DND-41 (cell line): Measurements from ENCODE around the gene TMEM184B.
"Not testable (repeated sequence)": the region's sequence is repeated elsewhere in the genome, so short reads cannot be mapped to it uniquely, and the experiment has no call there.

Source experiments
- ATAC-seq: fragments of 200-7000 bp; cut with Tn5 transposase; 3 replicates; pipeline ENCODE4 v1.9.1; 2021; ENCODE audit warnings: low read depth; ENCODE audit not compliant: insufficient read depth
- DNase-seq: peaks from one replicate; pipeline ENCODE4 v3.0.0-alpha.2; 2020
- H2AFZ ChIP-seq: 2 replicates; pipeline ENCODE4 v1.6.0; 2012; ENCODE audit warnings: low read depth, low read length
- H3K27ac ChIP-seq: 2 replicates; pipeline ENCODE4 v1.5.1; 2012; ENCODE audit warnings: low read length, inconsistent platforms
- H3K27me3 ChIP-seq: fragments of 200-600 bp; sonication (generic); 2 replicates; pipeline ENCODE4 v1.6.0; 2012; ENCODE audit warnings: low read length, mild to moderate bottlenecking, inconsistent platforms; ENCODE audit not compliant: insufficient read depth, poor library complexity
- H3K36me3 ChIP-seq: 2 replicates; pipeline ENCODE4 v1.5.1; 2012; ENCODE audit warnings: low read length, inconsistent platforms; ENCODE audit not compliant: insufficient read depth
- H3K4me1 ChIP-seq: 2 replicates; pipeline ENCODE4 v1.5.1; 2012; ENCODE audit warnings: mild to moderate bottlenecking, low read length; ENCODE audit not compliant: insufficient read depth
- H3K4me2 ChIP-seq: 2 replicates; pipeline ENCODE4 v1.6.0; 2012; ENCODE audit warnings: mild to moderate bottlenecking, moderate library complexity, low read length, inconsistent platforms; ENCODE audit not compliant: insufficient read depth
- H3K4me3 ChIP-seq, 2 experiments: fragments of 200-600 bp in 1 of 2; shearing (Covaris generic) in 1 of 2; 2 replicates each; pipeline ENCODE4 v1.5.1; 2012 to 2016; ENCODE audit warnings: inconsistent platforms in 2 of 2, low read length in 2 of 2, mild to moderate bottlenecking in 2 of 2, low read depth in 1 of 2, moderate library complexity in 1 of 2
- H3K79me2 ChIP-seq: 2 replicates; pipeline ENCODE4 v1.6.0; 2012; ENCODE audit warnings: low read length, inconsistent platforms; ENCODE audit not compliant: insufficient read depth
- H3K9ac ChIP-seq: 2 replicates; pipeline ENCODE4 v1.6.0; 2012; ENCODE audit warnings: low read depth, mild to moderate bottlenecking, inconsistent platforms, low read length, moderate library complexity
- H3K9me3 ChIP-seq: 2 replicates; pipeline ENCODE4 v1.5.1; 2012; ENCODE audit warnings: low read length, moderate library complexity, mild to moderate bottlenecking, inconsistent platforms; ENCODE audit not compliant: insufficient read depth, severe bottlenecking
- H4K20me1 ChIP-seq: 2 replicates; pipeline ENCODE4 v1.6.0; 2012; ENCODE audit warnings: low read length; ENCODE audit not compliant: insufficient read depth
- CTCF ChIP-seq: IDR thresholded peaks from 2 replicates; pipeline ENCODE4 v1.5.1; 2012; ENCODE audit warnings: borderline replicate concordance, low read length, moderate library complexity, mild to moderate bottlenecking; ENCODE audit not compliant: poor library complexity, severe bottlenecking; ENCODE audit errors: extremely low read depth
- EZH2 ChIP-seq: IDR thresholded peaks from 3 replicates; pipeline ENCODE4 v1.6.1; 2012; ENCODE audit warnings: borderline replicate concordance, low read depth, mild to moderate bottlenecking, moderate library complexity, low read length, inconsistent platforms; ENCODE audit not compliant: severe bottlenecking

The TMEM184B gene

GRCh38 chr22:38181453-38182200 is 91.2 kb downstream of the TMEM184B start, which contains the start of gene PLA2G6:
Gene PLA2G6, minus strand, starts transcription at chr22:38181830. Its CDS starts 12,404 bp downstream, at chr22:38169426.
- no peak for TF ChIP-seq EZH2
- no peak for TF ChIP-seq CTCF
- H3K9me3 ChIP-seq: no peaks in the 10 kb centered on the region
- H3K4me1 ChIP-seq: peaks cover 40% of the 10 kb centered on the region
- 0 out of 2 replicates have a peak, but pooled peaks cover under 1% of the 10 kb centered on the region for H4K20me1 ChIP-seq
- H3K79me2 ChIP-seq: peaks cover 41% of the 10 kb centered on the region
- H3K4me3 ChIP-seq: peak within 1 kb of the TSS; percentile 67 to 96
- no peaks in the 10 kb centered on the region for H3K27me3 ChIP-seq
- H3K9ac ChIP-seq: peak within 1 kb of the TSS; percentile 87
- H2AFZ ChIP-seq: peak within 1 kb of the TSS; percentile 88
- H3K4me2 ChIP-seq: peak within 1 kb of the TSS; percentile 94
- ATAC-seq (peak; percentile 95), DNase-seq (peak; percentile 99)
- H3K27ac ChIP-seq: peak within 1 kb of the TSS; percentile 95
- H3K36me3 ChIP-seq: peaks cover 2% of the 10 kb centered on the region; the same call in 1 of the 2 replicates

- peak overlapping the region; percentile 87 for H3K9ac ChIP-seq
- no peaks in the 10 kb centered on the region for H3K9me3 ChIP-seq
- H3K27me3 ChIP-seq: no peaks in the 10 kb centered on the region
- H4K20me1 ChIP-seq: peaks cover 7% of the 10 kb centered on the region
- peak overlapping the region; percentile 95 for H3K27ac ChIP-seq
- H3K4me2 ChIP-seq: peak overlapping the region; percentile 94
- peak overlapping the region; percentile 67 to 96 for H3K4me3 ChIP-seq
- peak overlapping the region; percentile 88 for H2AFZ ChIP-seq
- peaks cover 40% of the 10 kb centered on the region for H3K4me1 ChIP-seq
- DNase-seq: peak; percentile 25
- TF ChIP-seq CTCF (no peak), EZH2 (no peak)
- peaks cover 48% of the 10 kb centered on the region for H3K79me2 ChIP-seq
- ATAC-seq: no peak
- H3K36me3 ChIP-seq: peaks cover 9% of the 10 kb centered on the region
Measured at GRCh38 chr22:38180841-38181452, 91.9 kb downstream of the TMEM184B start.

GRCh38 chr22:38178605-38178937 is 94.2 kb downstream of the TMEM184B start:
- not testable (repeated sequence) for H3K4me3 ChIP-seq, ATAC-seq, DNase-seq, H3K9ac ChIP-seq, H3K27ac ChIP-seq, H3K27me3 ChIP-seq, H3K9me3 ChIP-seq, H3K4me2 ChIP-seq, H2AFZ ChIP-seq
- Histone ChIP-seq H4K20me1 (peaks cover 21% of the 10 kb centered on the region), H3K4me1 (peaks cover 40% of the 10 kb centered on the region), H3K79me2 (peaks cover 64% of the 10 kb centered on the region), H3K36me3 (peaks cover 16% of the 10 kb centered on the region)

DNA sequence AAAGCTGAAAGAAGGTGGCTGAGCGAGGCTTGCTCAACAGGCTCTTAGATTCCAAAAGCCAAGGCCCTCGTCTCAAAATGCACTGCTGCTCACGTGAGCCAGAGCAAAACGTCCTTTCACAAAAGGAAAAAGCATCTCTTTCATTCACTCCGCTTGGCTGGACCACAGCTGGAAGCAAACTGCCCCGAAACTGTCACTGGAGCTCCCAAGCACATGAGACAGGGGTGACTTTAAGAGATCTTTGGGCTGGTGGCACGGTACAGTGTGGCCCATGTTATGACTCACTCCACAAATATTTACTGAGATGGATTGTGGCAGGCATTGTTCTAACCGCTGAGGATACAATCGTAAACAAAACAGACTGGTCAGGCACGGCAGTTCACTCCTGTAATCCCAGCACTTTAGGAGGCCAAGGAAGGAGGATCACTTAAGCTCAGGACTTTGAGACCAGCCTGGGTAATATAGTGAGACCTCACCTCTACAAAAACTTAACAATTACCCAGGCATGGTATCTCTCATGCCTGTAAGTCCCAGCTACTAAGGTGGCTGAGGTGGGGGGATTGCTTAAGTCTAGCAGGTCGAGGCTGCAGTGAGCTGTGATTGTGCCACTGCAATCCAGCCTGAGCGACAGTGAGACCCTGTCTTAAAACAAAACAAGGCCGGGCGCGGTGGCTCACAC is 94.7 kb downstream of the TMEM184B start:
- Histone ChIP-seq H3K4me3 (no peak overlapping the region), H3K9me3 (no peaks in the 10 kb centered on the region), H3K27ac (0 out of 2 replicates have a peak overlapping the region, but pooled peaks have one; percentile 2), H3K4me2 (no peak overlapping the region), H3K9ac (no peak overlapping the region), H2AFZ (no peak overlapping the region), H3K79me2 (peaks cover 69% of the 10 kb centered on the region), H3K27me3 (no peaks in the 10 kb centered on the region), H3K4me1 (peaks cover 40% of the 10 kb centered on the region), H3K36me3 (peaks cover 19% of the 10 kb centered on the region), H4K20me1 (peaks cover 24% of the 10 kb centered on the region)
- ATAC-seq (no peak), DNase-seq (no peak)
- no peak for TF ChIP-seq CTCF
- TF ChIP-seq EZH2: no peak

DNA sequence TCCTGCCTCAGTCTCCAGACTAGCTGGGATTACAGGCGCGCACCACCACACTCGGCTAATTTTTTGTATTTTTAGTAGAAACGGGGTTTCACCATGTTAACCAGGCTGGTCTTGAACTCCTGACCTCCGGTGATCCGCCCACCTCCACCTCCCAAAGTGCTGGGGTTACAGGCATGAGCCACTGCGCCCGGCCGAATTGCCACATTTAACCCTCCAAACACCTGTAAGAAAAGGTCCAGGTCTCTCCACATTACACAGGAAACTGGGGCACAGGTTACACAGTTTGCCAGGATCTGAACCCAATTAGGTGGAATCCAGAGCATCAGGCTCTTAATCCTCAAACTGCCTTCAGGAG is 95.3 kb downstream of the TMEM184B start:
- not testable (repeated sequence) for H2AFZ ChIP-seq, H3K9ac ChIP-seq, DNase-seq

More for the DNA sequence above, 95.3 kb downstream of the TMEM184B start:
- Histone ChIP-seq H3K79me2 (peaks cover 74% of the 10 kb centered on the region), H3K4me1 (peaks cover 36% of the 10 kb centered on the region), H4K20me1 (peaks cover 29% of the 10 kb centered on the region), H3K36me3 (peaks cover 23% of the 10 kb centered on the region)
- H3K27ac ChIP-seq, H3K27me3 ChIP-seq, H3K4me2 ChIP-seq, ATAC-seq, H3K9me3 ChIP-seq, H3K4me3 ChIP-seq: not testable (repeated sequence)
